Gastroesophageal sphincter (tissue), 3 donors: Measurements from ENCODE around the gene ALK.

Experiments
- POLR2A ChIP-seq, 2 donors: fragments of 450-650 bp; IDR thresholded peaks; one replicate each; pipeline ENCODE4 v1.6.1; 2017; ENCODE audit warnings: antibody characterized with exemption in 2 of 2, mild to moderate bottlenecking in 2 of 2, moderate library complexity in 1 of 2
- POLR2AphosphoS5 ChIP-seq: sonication (generic); formaldehyde crosslinking; IDR thresholded peaks from one replicate; pipeline ENCODE4 v1.6.1; 2017; ENCODE audit warnings: antibody characterized with exemption
- TF ChIP-seq, protein P1 (sequence below), 4 experiments: fragments of 200-600 bp in 2 of 4; fragments of 450-650 bp in 2 of 4; sonication (generic) in 1 of 4; IDR thresholded peaks; one replicate each; pipeline ENCODE4 v1.5.1; 2017 to 2019; ENCODE audit warnings: antibody characterized with exemption in 4 of 4, mild to moderate bottlenecking in 2 of 4, moderate library complexity in 2 of 4

DNA sequence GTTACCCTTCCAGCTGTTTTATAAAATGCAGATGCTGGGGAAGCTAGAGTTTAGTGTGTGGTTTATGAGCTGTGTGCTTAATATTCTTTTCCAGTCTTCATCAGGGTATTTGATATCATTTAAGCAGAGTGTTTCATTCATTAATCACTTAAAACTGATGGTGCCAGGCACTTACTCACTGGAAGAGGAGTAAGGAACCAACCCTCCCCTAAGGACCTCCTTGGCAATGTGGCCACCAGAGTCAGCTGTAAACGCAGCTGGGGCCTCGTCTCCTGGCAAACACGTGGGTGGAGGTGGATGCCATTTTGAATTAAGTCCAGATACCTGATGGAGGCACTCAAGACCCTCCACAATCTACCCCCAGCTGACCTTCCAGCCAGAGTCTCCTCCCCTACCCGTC lies 474.5 kb downstream of the ALK start:
- no peak for TF ChIP-seq POLR2A (IDR thresholded peaks at IDR 0.05)
- TF ChIP-seq, protein P1, sequence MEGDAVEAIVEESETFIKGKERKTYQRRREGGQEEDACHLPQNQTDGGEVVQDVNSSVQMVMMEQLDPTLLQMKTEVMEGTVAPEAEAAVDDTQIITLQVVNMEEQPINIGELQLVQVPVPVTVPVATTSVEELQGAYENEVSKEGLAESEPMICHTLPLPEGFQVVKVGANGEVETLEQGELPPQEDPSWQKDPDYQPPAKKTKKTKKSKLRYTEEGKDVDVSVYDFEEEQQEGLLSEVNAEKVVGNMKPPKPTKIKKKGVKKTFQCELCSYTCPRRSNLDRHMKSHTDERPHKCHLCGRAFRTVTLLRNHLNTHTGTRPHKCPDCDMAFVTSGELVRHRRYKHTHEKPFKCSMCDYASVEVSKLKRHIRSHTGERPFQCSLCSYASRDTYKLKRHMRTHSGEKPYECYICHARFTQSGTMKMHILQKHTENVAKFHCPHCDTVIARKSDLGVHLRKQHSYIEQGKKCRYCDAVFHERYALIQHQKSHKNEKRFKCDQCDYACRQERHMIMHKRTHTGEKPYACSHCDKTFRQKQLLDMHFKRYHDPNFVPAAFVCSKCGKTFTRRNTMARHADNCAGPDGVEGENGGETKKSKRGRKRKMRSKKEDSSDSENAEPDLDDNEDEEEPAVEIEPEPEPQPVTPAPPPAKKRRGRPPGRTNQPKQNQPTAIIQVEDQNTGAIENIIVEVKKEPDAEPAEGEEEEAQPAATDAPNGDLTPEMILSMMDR (IDR thresholded peaks at IDR 0.05), result no peak
- TF ChIP-seq POLR2AphosphoS5, result no peak
